GM23338 (cell line): ENCODE data around the gene RPTOR. TPM values are rescaled to one million over a fixed set of nuclear protein-coding genes. Genes with fewer than 3 reads are reported as not detected.
A peak's percentile ranks its signal among the peaks of the same experiment; 100 is the strongest.

Source experiments
- ATAC-seq: fragments of 200-7000 bp; cut with Tn5 transposase; 3 replicates; pipeline ENCODE4 v1.9.1; 2020
- DNase-seq: peaks from one replicate; pipeline ENCODE4 v3.0.0-alpha.2; 2015; ENCODE audit warnings: low spot score
- H2AFZ ChIP-seq: fragments of 200-600 bp; sonication (generic); 2 replicates; pipeline ENCODE4 v1.8.0; 2016; ENCODE audit warnings: antibody characterized with exemption, mild to moderate bottlenecking, moderate library complexity
- H3F3A ChIP-seq: fragments of 200-600 bp; sonication (generic); replicated peaks from 2 replicates; pipeline ENCODE4 v1.8.0; 2017; ENCODE audit warnings: antibody characterized with exemption, mixed run types, low read depth
- H3K27ac ChIP-seq: fragments of 200-600 bp; sonication (generic); 2 replicates; pipeline ENCODE4 v1.6.1; 2016; ENCODE audit warnings: low read depth
- H3K27me3 ChIP-seq: fragments of 200-600 bp; sonication (generic); 2 replicates; pipeline ENCODE4 v1.8.0; 2016; ENCODE audit warnings: mild to moderate bottlenecking, mixed run types, moderate library complexity; ENCODE audit not compliant: insufficient read depth
- H3K36me3 ChIP-seq: fragments of 200-600 bp; sonication (generic); 2 replicates; pipeline ENCODE4 v1.8.0; 2016; ENCODE audit warnings: mild to moderate bottlenecking; ENCODE audit not compliant: insufficient read depth
- H3K4me1 ChIP-seq: fragments of 200-600 bp; sonication (generic); 2 replicates; pipeline ENCODE4 v1.8.0; 2016; ENCODE audit warnings: mild to moderate bottlenecking, moderate library complexity; ENCODE audit not compliant: insufficient read depth
- H3K4me2 ChIP-seq: fragments of 200-600 bp; sonication (generic); 2 replicates; pipeline ENCODE4 v1.7.1; 2017; ENCODE audit warnings: mixed run types
- H3K4me3 ChIP-seq: fragments of 200-600 bp; sonication (generic); 2 replicates; pipeline ENCODE4 v1.6.1; 2016; ENCODE audit warnings: mixed run types
- H3K79me2 ChIP-seq: fragments of 200-600 bp; sonication (generic); replicated peaks from 2 replicates; pipeline ENCODE4 v1.8.0; 2017; ENCODE audit warnings: mild to moderate bottlenecking; ENCODE audit not compliant: insufficient read depth
- H3K9me2 ChIP-seq: fragments of 200-600 bp; sonication (generic); 2 replicates; pipeline ENCODE4 v1.8.0; 2017; ENCODE audit not compliant: insufficient read depth
- H4K20me1 ChIP-seq: fragments of 200-600 bp; sonication (generic); replicated peaks from 2 replicates; pipeline ENCODE4 v1.8.0; 2017; ENCODE audit warnings: mild to moderate bottlenecking; ENCODE audit not compliant: insufficient read depth
- H3K27ac Mint-ChIP-seq: 2 replicates; pipeline ENCODE4 v1.8.0; 2020; ENCODE audit warnings: inconsistent platforms, mild to moderate bottlenecking, moderate library complexity, mixed read lengths
- H3K27me3 Mint-ChIP-seq: 3 replicates; pipeline ENCODE4 v1.8.0; 2022; ENCODE audit warnings: low read depth, mild to moderate bottlenecking, moderate library complexity, mixed read lengths, inconsistent platforms; ENCODE audit not compliant: insufficient read depth, poor library complexity
- H3K36me3 Mint-ChIP-seq: 3 replicates; pipeline ENCODE4 v1.8.0; 2021; ENCODE audit warnings: low read depth, mild to moderate bottlenecking, inconsistent platforms, moderate library complexity, mixed read lengths
- H3K4me1 Mint-ChIP-seq: 3 replicates; pipeline ENCODE4 v1.8.0; 2020; ENCODE audit warnings: mild to moderate bottlenecking, inconsistent platforms, mixed read lengths
- H3K4me3 Mint-ChIP-seq: 3 replicates; pipeline ENCODE4 v1.8.0; 2021; ENCODE audit warnings: moderate library complexity, mild to moderate bottlenecking, inconsistent platforms, mixed read lengths
- H3K9me3 Mint-ChIP-seq: 3 replicates; pipeline ENCODE4 v1.8.0; 2020; ENCODE audit warnings: moderate library complexity, mild to moderate bottlenecking, inconsistent platforms, mixed read lengths
- CREB1 ChIP-seq: fragments of 250-450 bp; sonication (Bioruptor Pico); IDR thresholded peaks from 2 replicates; pipeline ENCODE4 v1.5.0; 2020; ENCODE audit warnings: low read depth, mild to moderate bottlenecking, moderate library complexity
- ETS1 ChIP-seq: IDR thresholded peaks from 2 replicates; pipeline ENCODE4 v1.6.1; 2016; ENCODE audit warnings: antibody characterized with exemption
- EZH2phosphoT487 ChIP-seq: fragments of 200-600 bp; sonication (generic); IDR thresholded peaks from one replicate; pipeline ENCODE4 v1.8.1; 2018; ENCODE audit warnings: antibody characterized with exemption; ENCODE audit not compliant: unreplicated experiment
- JUNB ChIP-seq: IDR thresholded peaks from one replicate; pipeline ENCODE4 v1.6.1; 2016; ENCODE audit warnings: antibody characterized with exemption; ENCODE audit not compliant: unreplicated experiment
- NANOG ChIP-seq: IDR thresholded peaks from 2 replicates; pipeline ENCODE4 v1.6.1; 2016; ENCODE audit warnings: antibody characterized with exemption, borderline replicate concordance
- POLR2AphosphoS5 ChIP-seq: IDR thresholded peaks from 2 replicates; pipeline ENCODE4 v1.6.1; 2016; ENCODE audit warnings: antibody characterized with exemption, low read depth
- REST ChIP-seq: IDR thresholded peaks from one replicate; pipeline ENCODE4 v1.6.1; 2018; ENCODE audit warnings: antibody characterized with exemption; ENCODE audit not compliant: unreplicated experiment
- STAT1 ChIP-seq: IDR thresholded peaks from one replicate; pipeline ENCODE4 v1.6.1; 2016; ENCODE audit warnings: antibody characterized with exemption; ENCODE audit not compliant: unreplicated experiment
- ZNF114 ChIP-seq: fragments of 250-450 bp; sonication (Bioruptor Pico); IDR thresholded peaks from 2 replicates; pipeline ENCODE4 v1.5.0; 2020; ENCODE audit warnings: mild to moderate bottlenecking, moderate library complexity
- ZNF331 ChIP-seq: fragments of 250-450 bp; sonication (Bioruptor Pico); IDR thresholded peaks from 2 replicates; pipeline ENCODE4 v1.5.0; 2020; ENCODE audit warnings: low read depth, mild to moderate bottlenecking, moderate library complexity
- ZNF462 ChIP-seq: fragments of 250-450 bp; sonication (Bioruptor Pico); IDR thresholded peaks from 2 replicates; pipeline ENCODE4 v1.5.0; 2020; ENCODE audit warnings: mild to moderate bottlenecking, moderate library complexity
- polyA plus RNA-seq: library from polyadenylated mRNA; unstranded; fragments of >200 nt; fragmentation: Nextera tagmentation; extraction: Ambion mirVana; gene quantifications from 2 replicates; pipeline ENCODE4 v1.2.1, GENCODE V29; 2016
- total RNA-seq: library from RNA; depleted of rRNA; stranded (reverse); fragments of >200 nt; shearing (Covaris generic); gene quantifications from 2 replicates; pipeline ENCODE4 v1.2.3, GENCODE V29; 2014

The RPTOR gene
- total and polyA plus RNA-seq, 2 experiments from 2014 or later: 9.5 to 38.0 TPM

- peak overlapping the region; percentile 4; the same call in 1 of the 2 replicates for H3K27ac ChIP-seq
- TF ChIP-seq JUNB (no peak), ZNF462 (CRISPR knock-in tag) (no peak), REST (no peak), ZNF331 (CRISPR knock-in tag) (no peak), POLR2AphosphoS5 (no peak), ZNF114 (CRISPR knock-in tag) (no peak), EZH2phosphoT487 (no peak), NANOG (no peak), STAT1 (no peak), ETS1 (no peak), CREB1 (CRISPR knock-in tag) (no peak)
- ATAC-seq: no peak
Observed at GRCh38 chr17:80710714-80711302, 166.2 kb downstream of the RPTOR start.

More at GRCh38 chr17:80710714-80711302, 166.2 kb downstream of the RPTOR start:
- no peak for DNase-seq
- no peak overlapping the region for H3K27ac Mint-ChIP-seq
- Histone ChIP-seq H3K79me2 (peaks cover 46% of the 10 kb centered on the region), H2AFZ (no peak overlapping the region), H3K4me1 (peaks cover 23% of the 10 kb centered on the region), H3K4me2 (no peak overlapping the region), H3K9me2 (no peaks in the 10 kb centered on the region), H3K4me3 (no peak overlapping the region), H3K27me3 (no peaks in the 10 kb centered on the region), H4K20me1 (peaks cover 4% of the 10 kb centered on the region; the same call in 1 of the 2 replicates), H3K36me3 (0 out of 2 replicates have a peak, but pooled peaks cover 3% of the 10 kb centered on the region), H3F3A (no peaks in the 10 kb centered on the region; the same call in 1 of the 2 replicates)
- H3K4me1 Mint-ChIP-seq: peaks cover 30% of the 10 kb centered on the region
- no peak overlapping the region for H3K4me3 Mint-ChIP-seq
- H3K27me3 Mint-ChIP-seq: no peaks in the 10 kb centered on the region
- no peaks in the 10 kb centered on the region for H3K9me3 Mint-ChIP-seq
- peaks cover 5% of the 10 kb centered on the region; the same call in 1 of the 3 replicates for H3K36me3 Mint-ChIP-seq
